Osteocyte (in vitro differentiated cells): Measurements from ENCODE around the gene KIF23. TPM values are rescaled to one million over a fixed set of nuclear protein-coding genes. Genes with fewer than 3 reads are reported as not detected.
A peak's percentile ranks its signal among the peaks of the same experiment; 100 is the strongest.

ENCODE experiments used
- DNase-seq: peaks from one replicate; pipeline ENCODE4 v3.0.0; 2021; ENCODE audit warnings: mixed read lengths; ENCODE audit not compliant: unreplicated experiment; ENCODE audit errors: extremely low spot score
- H3K27ac Mint-ChIP-seq: one replicate; pipeline ENCODE4 v1.8.0; 2021; ENCODE audit warnings: mild to moderate bottlenecking, mixed read lengths; ENCODE audit not compliant: unreplicated experiment
- H3K27me3 Mint-ChIP-seq: one replicate; pipeline ENCODE4 v1.8.0; 2021; ENCODE audit warnings: mixed read lengths; ENCODE audit not compliant: unreplicated experiment
- H3K36me3 Mint-ChIP-seq: one replicate; pipeline ENCODE4 v1.8.0; 2021; ENCODE audit warnings: mixed read lengths; ENCODE audit not compliant: unreplicated experiment
- H3K4me1 Mint-ChIP-seq: one replicate; pipeline ENCODE4 v1.8.0; 2021; ENCODE audit warnings: mixed read lengths; ENCODE audit not compliant: unreplicated experiment
- H3K4me3 Mint-ChIP-seq: one replicate; pipeline ENCODE4 v1.8.0; 2021; ENCODE audit warnings: mild to moderate bottlenecking, moderate library complexity, mixed read lengths; ENCODE audit not compliant: unreplicated experiment
- H3K9me3 Mint-ChIP-seq: one replicate; pipeline ENCODE4 v1.8.0; 2021; ENCODE audit warnings: mixed read lengths; ENCODE audit not compliant: unreplicated experiment
- total RNA-seq: library from RNA; stranded (reverse); gene quantifications from 2 replicates; pipeline ENCODE4 v1.2.1, GENCODE V29; 2021
- TF ChIP-seq, protein P1 (sequence below): fragments of 200-600 bp; sonication (generic); IDR thresholded peaks from 2 replicates; pipeline ENCODE4 v1.5.0; 2021; ENCODE audit warnings: antibody characterized with exemption, mild to moderate bottlenecking, moderate library complexity

Gene KIF23
- total RNA-seq, 1 donor from 2014 or later = 14.0 TPM

GRCh38 chr15:69497667-69498066 is 83.5 kb downstream of the KIF23 start:
- no peak overlapping the region for H3K4me3 Mint-ChIP-seq

More at GRCh38 chr15:69497667-69498066, 83.5 kb downstream of the KIF23 start:
- Mint-ChIP-seq H3K4me1 (no peaks in the 10 kb centered on the region), H3K27ac (no peak overlapping the region), H3K36me3 (no peaks in the 10 kb centered on the region), H3K9me3 (no peaks in the 10 kb centered on the region), H3K27me3 (peaks cover 60% of the 10 kb centered on the region)
- DNase-seq = peak; percentile 21
- TF ChIP-seq, protein P1, sequence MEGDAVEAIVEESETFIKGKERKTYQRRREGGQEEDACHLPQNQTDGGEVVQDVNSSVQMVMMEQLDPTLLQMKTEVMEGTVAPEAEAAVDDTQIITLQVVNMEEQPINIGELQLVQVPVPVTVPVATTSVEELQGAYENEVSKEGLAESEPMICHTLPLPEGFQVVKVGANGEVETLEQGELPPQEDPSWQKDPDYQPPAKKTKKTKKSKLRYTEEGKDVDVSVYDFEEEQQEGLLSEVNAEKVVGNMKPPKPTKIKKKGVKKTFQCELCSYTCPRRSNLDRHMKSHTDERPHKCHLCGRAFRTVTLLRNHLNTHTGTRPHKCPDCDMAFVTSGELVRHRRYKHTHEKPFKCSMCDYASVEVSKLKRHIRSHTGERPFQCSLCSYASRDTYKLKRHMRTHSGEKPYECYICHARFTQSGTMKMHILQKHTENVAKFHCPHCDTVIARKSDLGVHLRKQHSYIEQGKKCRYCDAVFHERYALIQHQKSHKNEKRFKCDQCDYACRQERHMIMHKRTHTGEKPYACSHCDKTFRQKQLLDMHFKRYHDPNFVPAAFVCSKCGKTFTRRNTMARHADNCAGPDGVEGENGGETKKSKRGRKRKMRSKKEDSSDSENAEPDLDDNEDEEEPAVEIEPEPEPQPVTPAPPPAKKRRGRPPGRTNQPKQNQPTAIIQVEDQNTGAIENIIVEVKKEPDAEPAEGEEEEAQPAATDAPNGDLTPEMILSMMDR = no peak

Other genes with a start within 250 kb of the KIF23 start
- 1.5 and 2.0 TPM in 2 replicates for gene PAQR5, start 115.4 kb upstream of the KIF23 start, total RNA-seq
- gene RPLP1, start 38.5 kb downstream of the KIF23 start, total RNA-seq = 1,498 and 1,580 TPM in 2 replicates